ENCODE results near the gene PDCD11. TPM values are rescaled to one million over a fixed set of nuclear protein-coding genes. Genes with fewer than 3 reads are reported as not detected.
"Not testable (repeated sequence)": the region's sequence is repeated elsewhere in the genome, so short reads cannot be mapped to it uniquely, and the experiment has no call there.

Gene PDCD11
- total RNA-seq (10 to 100 TPM in 4 of 5 donors, 1 to 10 TPM in 1; 2.3 to 28.0 (median 17.9) TPM), polyA plus RNA-seq (10 to 100 TPM in 2 of 3 donors, 1 to 10 TPM in 1; 9.5 to 11.7 (median 10.5) TPM)
- long read RNA-seq, donor 1, result 0 reads
- long read RNA-seq, donor 2, result 0 reads
- long read RNA-seq, donor 3, result 0 reads
- long read RNA-seq, donor 4, result 0 reads
- long read RNA-seq, donor 5, result 0 reads
- long read RNA-seq, donor 6, partial matches to known transcripts, result 8 of 12 reads
- long read RNA-seq, donor 6, other reads (novel, unspliced or antisense), result 0 of 12 reads
- long read RNA-seq, donor 7, result 0 reads
- long read RNA-seq, donor 8, partial matches to known transcripts, result 5 of 7 reads
- long read RNA-seq, donor 8, other reads (novel, unspliced or antisense), result 0 of 7 reads
- long read RNA-seq, donor 9, partial matches to known transcripts, result 0 of 2 reads
- long read RNA-seq, donor 9, other reads (novel, unspliced or antisense), result 0 of 2 reads
- long read RNA-seq, donor 10, result 0 reads

GRCh38 chr10:103396067-103396788 lies at the start of gene PDCD11, which contains the start of gene ATP5MK:
TSS of gene PDCD11 (plus strand) at chr10:103396626. CDS start at chr10:103398427, 1,801 bp downstream.
TSS of gene ATP5MK (minus strand) at chr10:103396475. CDS start at chr10:103392457, 4,018 bp downstream.
- peak; percentile 99 to 100 for DNase-seq
- H3K27me3 ChIP-seq, result no peaks in the 10 kb centered on the region
- no peaks in the 10 kb centered on the region for H3K9me3 ChIP-seq
- no peak for TF ChIP-seq CTCF (IDR thresholded peaks at IDR 0.05)
- peak; percentile 78 to 94 (median 89) for TF ChIP-seq POLR2AphosphoS5 (IDR thresholded peaks at IDR 0.05)
- TF ChIP-seq EP300 (IDR thresholded peaks at IDR 0.05), result peak; percentile 37
- peak in 1 of 4 donors; percentile 35 for TF ChIP-seq POLR2A (IDR thresholded peaks at IDR 0.05)
- peaks cover 25 to 53% (median 43%) of the 10 kb centered on the region in 4 donors for H3K4me1 ChIP-seq
- intact Hi-C loops (cut with DNase I; ENCODE audit: low total_unique reads), result no loop called here
- H3K36me3 ChIP-seq, result peaks cover 29 to 49% (median 46%) of the 10 kb centered on the region in 4 donors
- H3K27ac ChIP-seq, result peak within 1 kb of the TSS; percentile 81 to 90 (median 88)
- peak within 1 kb of the TSS; percentile 78 to 96 (median 89) for H3K4me3 ChIP-seq
- WGBS, 5 donors, result 0 to 1% (median 0%) methylated on average over 23 to 56 of the region's 56 CpGs

- H3K27me3 ChIP-seq, result no peaks in the 10 kb centered on the region
- TF ChIP-seq CTCF (IDR thresholded peaks at IDR 0.05), result no peak
- H3K36me3 ChIP-seq, result peaks cover 16 to 37% (median 36%) of the 10 kb centered on the region in 4 donors
- no peaks in the 10 kb centered on the region for H3K9me3 ChIP-seq
- H3K4me3 ChIP-seq, result peak overlapping the region; percentile 72 to 80 (median 74)
- intact Hi-C loops (cut with DNase I; ENCODE audit: low total_unique reads), result no loop called here
- DNase-seq, result no peak
- WGBS, 5 donors, result 47 to 54% (median 50%) methylated on average over 14 to 16 of the region's 16 CpGs
- H3K27ac ChIP-seq, result peak overlapping the region; percentile 73 to 89 (median 81)
- peaks cover 0 to 26% (median 15%) of the 10 kb centered on the region in 4 donors for H3K4me1 ChIP-seq
Observed at GRCh38 chr10:103350175-103350516, 46.3 kb upstream of the PDCD11 start.

GRCh38 chr10:103350517-103351260 lies 45.7 kb upstream of the PDCD11 start, which contains the start of gene PCGF6:
TSS of gene PCGF6 (minus strand) at chr10:103351140. CDS start at chr10:103351066, 74 bp downstream.
- H3K4me3 ChIP-seq, result peak within 1 kb of the TSS; percentile 72 to 80 (median 74)
- DNase-seq, result peak; percentile 81 to 96
- no peak for TF ChIP-seq CTCF (IDR thresholded peaks at IDR 0.05)
- peak in 1 of 3 donors; percentile 71 for TF ChIP-seq POLR2AphosphoS5 (IDR thresholded peaks at IDR 0.05)
- peaks cover 16 to 32% (median 31%) of the 10 kb centered on the region in 4 donors for H3K36me3 ChIP-seq
- 0 to 1% (median 1%) methylated on average over 53 to 82 of the region's 82 CpGs for WGBS, 5 donors
- H3K27ac ChIP-seq, result peak within 1 kb of the TSS; percentile 73 to 89 (median 81)
- intact Hi-C loops (cut with DNase I; ENCODE audit: low total_unique reads), result no loop called here
- no peaks in the 10 kb centered on the region for H3K27me3 ChIP-seq
- peaks cover 0 to 26% (median 15%) of the 10 kb centered on the region in 4 donors for H3K4me1 ChIP-seq
- no peaks in the 10 kb centered on the region for H3K9me3 ChIP-seq

- TF ChIP-seq CTCF (IDR thresholded peaks at IDR 0.05) (no peak), EP300 (IDR thresholded peaks at IDR 0.05) (no peak), POLR2A (IDR thresholded peaks at IDR 0.05) (no peak), POLR2AphosphoS5 (IDR thresholded peaks at IDR 0.05) (no peak)
- Histone ChIP-seq H3K9me3 (no peaks in the 10 kb centered on the region), H3K27me3 (no peaks in the 10 kb centered on the region), H3K27ac (no peak overlapping the region), H3K4me1 (peaks cover 0 to 26% (median 15%) of the 10 kb centered on the region in 4 donors), H3K36me3 (peaks cover 0 to 6% (median 5%) of the 10 kb centered on the region in 4 donors), H3K4me3 (no peak overlapping the region)
- intact Hi-C loops (cut with DNase I; ENCODE audit: low total_unique reads), result no loop called here
- WGBS, 5 donors, result 29 to 54% (median 46%) methylated on average over 2 of the region's 2 CpGs
- DNase-seq, result no peak
Observed at GRCh38 chr10:103353281-103353680, 43.1 kb upstream of the PDCD11 start.

GRCh38 chr10:103354567-103354966 lies 41.9 kb upstream of the PDCD11 start:
- peaks cover 0 to 15% (median 11%) of the 10 kb centered on the region in 4 donors for H3K4me1 ChIP-seq
- H3K27ac ChIP-seq; intact Hi-C loops (cut with DNase I; ENCODE audit: low total_unique reads); H3K27me3 ChIP-seq; H3K9me3 ChIP-seq; DNase-seq; H3K4me3 ChIP-seq; H3K36me3 ChIP-seq: not testable (repeated sequence)
- WGBS, 5 donors, result 89 to 96% (median 90%) methylated on average over 4 of the region's 4 CpGs

Measured in stomach (tissue), 19 donors.